Psoas muscle (tissue), 8 donors: Measurements from ENCODE around the gene ZDHHC7. TPM values are rescaled to one million over a fixed set of nuclear protein-coding genes. Genes with fewer than 3 reads are reported as not detected.

Source experiments
- ATAC-seq, 4 donors: fragments of 200-7000 bp; cut with Tn5 transposase; one replicate each; pipeline ENCODE4 v1.9.1; 2020; ENCODE audit warnings: moderate library complexity in 3 of 4, mild to moderate bottlenecking in 2 of 4
- DNase-seq, 2 donors: peaks; one replicate each; pipeline ENCODE4 v3.0.0-alpha.2; 2020
- H3K27ac ChIP-seq: fragments of 200-600 bp; one replicate; pipeline ENCODE4 v1.8.0; 2022
- H3K27me3 ChIP-seq, 3 donors: fragments of 200-600 bp in 1 of 3; one replicate each; pipeline versions ENCODE4 v1.6.1 to v1.8.0; 2013 to 2022; ENCODE audit warnings: low read length in 2 of 3, mild to moderate bottlenecking in 2 of 3, moderate library complexity in 1 of 3; ENCODE audit not compliant: insufficient read depth in 3 of 3
- H3K36me3 ChIP-seq, 2 donors: fragments of 200-600 bp in 1 of 2; one replicate each; pipeline versions ENCODE4 v1.6.1 to v1.8.0; 2013 to 2022; ENCODE audit warnings: low read depth in 1 of 2, mild to moderate bottlenecking in 1 of 2, moderate library complexity in 1 of 2; ENCODE audit not compliant: insufficient read depth in 1 of 2
- H3K4me1 ChIP-seq: fragments of 200-600 bp; one replicate; pipeline ENCODE4 v1.8.0; 2022
- H3K4me3 ChIP-seq: fragments of 200-600 bp; one replicate; pipeline ENCODE4 v1.8.0; 2022; ENCODE audit warnings: mild to moderate bottlenecking
- H3K9me3 ChIP-seq: fragments of 200-600 bp; one replicate; pipeline ENCODE4 v1.8.0; 2022
- CTCF ChIP-seq: fragments of 200-600 bp; IDR thresholded peaks from one replicate; pipeline ENCODE4 v1.8.0; 2022; ENCODE audit warnings: antibody characterized with exemption
- WGBS, 3 donors: extraction: QIAGEN DNeasy Blood & Tissue Kit; methylation state at CpG; one replicate each; pipeline versions ENCODE4 v1.1.6 to v1.1.7; 2013; 5-methylcytosine and 5-hydroxymethylcytosine counted together
- intact Hi-C, 2 donors: fragments of 100-400 bp; cut with DNase I; formaldehyde crosslinking; loops; one replicate each; pipeline versions ENCODE4 v1.11.0 to v1.14.2; 2022
- polyA plus RNA-seq, 3 donors: library from polyadenylated mRNA; stranded (reverse); fragments of 200-250 nt; gene quantifications; one replicate each; pipeline ENCODE4 v1.2.3, GENCODE V29; 2013
- total RNA-seq, 4 donors: library from RNA; stranded (reverse); fragmentation: NEBNext Ultra II Directional in 2 of 4; extraction: Animal tissue kit (Norgen Biotek cat#: 25700) in 2 of 4; gene quantifications; one replicate each; pipeline versions ENCODE4 v1.2.1 to v1.2.4, GENCODE V29; 2021 to 2023
- donor health status: healthy with polysubstance abuse.
- donor health status: DM: no; HTN: no; CAD: no; lungs with moderate emphysema.
- donor health status: Bipolar disorder and iron deficiency.
- donor health status: healthy.
- donor health status: DM: yes; HTN: yes; CAD: no.
- donor health status: DM: no; HTN: no; CAD: no.
- donor health status: DM: no; HTN: no; CAD: no.
- donor health status: DM: yes; HTN: yes; CAD: no.

ZDHHC7 gene
- total and polyA plus RNA-seq, 7 donors: 19.7 to 96.0 (median 38.0) TPM

GRCh38 chr16:85003076-85003475, 8.3 kb downstream of the ZDHHC7 start:
- Histone ChIP-seq H3K9me3 (no peaks in the 10 kb centered on the region), H3K27ac (peak overlapping the region; percentile 38), H3K4me3 (peak overlapping the region; percentile 31), H3K4me1 (peaks cover 68% of the 10 kb centered on the region), H3K36me3 (no peaks in the 10 kb centered on the region), H3K27me3 (no peaks in the 10 kb centered on the region)
- 82 to 86% (median 86%) methylated on average over 13 of the region's 13 CpGs for WGBS, 3 donors
- ATAC-seq (no peak), DNase-seq (peak in 1 of 2 donors; percentile 35)
- intact Hi-C loops: no loop called here
- no peak for TF ChIP-seq CTCF

- no peaks in the 10 kb centered on the region for H3K27me3 ChIP-seq
- TF ChIP-seq CTCF: no peak
- intact Hi-C loops: no loop called here
- 56 to 60% (median 59%) methylated on average over 12 of the region's 12 CpGs for WGBS, 3 donors
- peak overlapping the region; percentile 31 for H3K4me3 ChIP-seq
- peaks cover 63% of the 10 kb centered on the region for H3K4me1 ChIP-seq
- no peaks in the 10 kb centered on the region for H3K36me3 ChIP-seq
- peak in 1 of 4 donors; percentile 15 for ATAC-seq
- peak overlapping the region; percentile 38 for H3K27ac ChIP-seq
- DNase-seq: peak in 1 of 2 donors; percentile 61
- no peaks in the 10 kb centered on the region for H3K9me3 ChIP-seq
Measured at GRCh38 chr16:85002608-85003007, 8.7 kb downstream of the ZDHHC7 start.

- H3K27me3 ChIP-seq: no peaks in the 10 kb centered on the region
- no peak for TF ChIP-seq CTCF
- H3K9me3 ChIP-seq: no peaks in the 10 kb centered on the region
- DNase-seq (no peak), ATAC-seq (no peak)
- H3K36me3 ChIP-seq: no peaks in the 10 kb centered on the region
- intact Hi-C loops: no loop called here
- peaks cover 60% of the 10 kb centered on the region for H3K4me1 ChIP-seq
- H3K4me3 ChIP-seq: peak overlapping the region; percentile 31
- 53 to 63% (median 58%) methylated on average over 10 of the region's 10 CpGs for WGBS, 3 donors
- H3K27ac ChIP-seq: peak overlapping the region; percentile 38
Measured at GRCh38 chr16:85002099-85002541, 9.2 kb downstream of the ZDHHC7 start.

GRCh38 chr16:84999857-85000480, 11.4 kb downstream of the ZDHHC7 start:
- ATAC-seq (no peak), DNase-seq (no peak)
- Histone ChIP-seq H3K9me3 (no peaks in the 10 kb centered on the region), H3K27me3 (no peaks in the 10 kb centered on the region), H3K4me1 (peaks cover 49% of the 10 kb centered on the region), H3K36me3 (peaks cover 0 to 8% of the 10 kb centered on the region in 2 donors), H3K4me3 (no peak overlapping the region), H3K27ac (peak overlapping the region; percentile 24)
- intact Hi-C loops: loop anchor here in 1 of 2 donors (10.0 kb wide), 1 partner anchor 55 kb away; no protein-coding TSS in a partner anchor
- TF ChIP-seq CTCF: no peak
- 90 to 96% (median 93%) methylated on average over 11 of the region's 11 CpGs for WGBS, 3 donors

- 76 to 89% (median 80%) methylated on average over 3 of the region's 3 CpGs for whole genome bisulfite sequencing, 3 donors
- no peak for DNase-seq
- Histone ChIP-seq H3K4me1 (peaks cover 50% of the 10 kb centered on the region), H3K9me3 (no peaks in the 10 kb centered on the region), H3K27ac (peak overlapping the region; percentile 24), H3K27me3 (no peaks in the 10 kb centered on the region), H3K36me3 (peaks cover 0 to 14% of the 10 kb centered on the region in 2 donors), H3K4me3 (no peak overlapping the region)
- ATAC-seq: no peak
- TF ChIP-seq CTCF: no peak
- intact Hi-C loops: loop anchor here in 1 of 2 donors (10.0 kb wide), 1 partner anchor 56 kb away; no protein-coding TSS in a partner anchor
Measured at GRCh38 chr16:84999200-84999599, 12.1 kb downstream of the ZDHHC7 start.
